Activated CD4-positive, CD25-positive, alpha-beta regulatory T cell treated with anti-CD3 and anti-CD28 coated beads, Interleukin-2, amount 50 U/mL, for 72 hours (primary cell): ENCODE results near the gene GSTM3.
A peak's percentile ranks its signal among the peaks of the same experiment; 100 is the strongest.
"Not testable (repeated sequence)": the region's sequence is repeated elsewhere in the genome, so short reads cannot be mapped to it uniquely, and the experiment has no call there.

ENCODE experiments used
- DNase-seq: peaks from one replicate; pipeline ENCODE4 v3.0.0; 2021

The GSTM3 gene

DNA sequence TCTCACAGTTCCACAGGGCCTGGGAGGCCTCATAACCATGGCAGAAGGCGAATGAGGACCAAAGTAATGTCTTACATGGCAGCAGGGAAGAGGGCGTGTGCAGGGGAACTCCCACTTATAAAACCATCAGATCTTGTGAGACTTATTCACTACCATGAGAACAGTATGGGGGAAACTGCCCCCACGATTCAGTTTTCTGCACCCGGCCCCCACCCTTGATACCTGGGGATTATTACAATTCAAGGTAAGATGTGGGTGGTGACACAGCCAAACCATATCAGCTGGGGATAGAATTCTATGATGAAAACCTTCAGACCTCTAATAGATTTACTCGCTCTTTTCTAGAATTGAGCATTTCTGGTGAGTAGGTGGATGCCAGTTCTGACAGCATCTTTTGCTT is 46.4 kb downstream of the GSTM3 start:
- not testable (repeated sequence) for DNase-seq

DNA sequence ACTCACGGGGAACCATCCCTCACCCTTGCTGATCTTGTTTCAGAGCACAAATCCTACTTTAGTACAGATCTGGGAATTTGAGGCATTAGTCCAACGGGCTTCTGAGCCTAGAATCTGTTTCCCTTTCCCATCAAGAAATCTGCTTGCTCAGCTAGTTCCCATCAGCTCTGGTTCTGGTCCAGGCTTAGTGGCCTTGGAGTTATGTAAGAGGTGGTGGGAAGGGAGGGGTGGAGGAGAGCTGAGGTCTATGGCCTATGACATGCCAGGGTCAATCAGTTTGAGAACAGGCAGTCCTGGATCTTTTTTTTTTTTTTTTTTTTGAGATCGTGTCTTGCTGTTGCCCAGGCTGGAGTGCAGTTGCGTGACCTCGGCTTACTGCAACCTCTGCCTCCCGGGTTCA is 49.1 kb downstream of the GSTM3 start:
- DNase-seq = no peak

DNA sequence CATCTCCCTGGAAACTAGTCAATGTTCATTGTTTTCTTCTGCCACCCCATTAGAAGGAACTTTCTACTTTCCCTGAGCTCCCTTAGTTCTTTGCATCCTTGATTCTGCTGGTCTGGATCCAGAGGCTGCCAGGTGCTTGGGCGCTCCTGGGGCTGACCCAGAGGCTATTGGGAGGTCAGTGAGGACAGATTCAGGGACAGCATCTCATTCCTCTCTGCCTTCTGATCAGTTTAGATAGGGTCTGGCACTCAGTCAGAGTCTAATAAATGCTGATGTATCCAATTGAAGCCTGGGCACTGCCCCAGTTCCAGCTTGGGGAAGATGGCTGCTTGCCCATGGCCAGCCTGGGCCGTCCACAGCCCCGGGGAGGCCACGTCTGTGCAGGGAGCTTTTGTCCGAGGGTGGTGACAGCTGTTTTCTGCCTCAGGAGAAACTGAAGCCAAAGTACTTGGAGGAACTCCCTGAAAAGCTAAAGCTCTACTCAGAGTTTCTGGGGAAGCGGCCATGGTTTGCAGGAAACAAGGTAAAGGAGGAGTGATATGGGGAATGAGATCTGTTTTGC is 50.9 kb downstream of the GSTM3 start:
- DNase-seq = no peak

DNA sequence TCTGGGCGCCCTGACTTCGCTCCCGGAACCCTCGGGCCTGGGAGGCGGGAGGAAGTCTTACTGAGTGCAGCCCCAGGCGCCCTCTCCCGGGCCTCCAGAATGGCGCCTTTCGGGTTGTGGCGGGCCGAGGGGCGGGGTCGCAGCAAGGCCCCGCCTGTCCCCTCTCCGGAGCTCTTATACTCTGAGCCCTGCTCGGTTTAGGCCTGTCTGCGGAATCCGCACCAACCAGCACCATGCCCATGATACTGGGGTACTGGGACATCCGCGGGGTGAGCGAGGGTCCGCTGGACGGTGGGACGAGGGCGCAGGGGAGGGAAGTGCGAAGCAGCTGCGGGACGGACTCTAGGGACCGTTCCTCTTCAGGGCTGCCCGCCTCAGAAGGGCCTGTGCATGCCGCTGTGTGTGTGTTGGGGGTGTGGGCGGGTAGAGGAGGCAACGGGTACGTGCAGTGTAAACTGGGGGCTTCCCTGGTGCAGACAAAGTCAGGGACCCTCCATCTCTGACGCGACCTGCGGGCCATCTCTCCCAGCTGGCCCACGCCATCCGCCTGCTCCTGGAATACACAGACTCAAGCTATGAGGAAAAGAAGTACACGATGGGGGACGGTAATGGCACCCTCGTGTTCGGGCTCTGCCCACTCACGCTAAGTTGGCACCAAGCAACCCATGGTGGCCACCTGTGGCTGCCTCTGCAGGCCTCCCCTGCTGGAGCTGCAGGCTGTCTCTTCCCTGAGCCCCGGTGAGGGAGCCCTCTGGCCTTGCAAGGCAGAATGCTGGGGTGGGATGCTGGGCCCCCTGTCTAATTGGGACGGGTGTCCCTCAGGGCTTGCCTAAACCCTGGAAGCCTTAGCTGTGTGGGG is 53.0 kb downstream of the GSTM3 start, which contains the start of gene GSTM1:
Gene GSTM1, plus strand, starts transcription at position 177 of the 859 bp plus-strand sequence. Its CDS starts 57 bp downstream, at position 234.
- peak; percentile 72 for DNase-seq

DNA sequence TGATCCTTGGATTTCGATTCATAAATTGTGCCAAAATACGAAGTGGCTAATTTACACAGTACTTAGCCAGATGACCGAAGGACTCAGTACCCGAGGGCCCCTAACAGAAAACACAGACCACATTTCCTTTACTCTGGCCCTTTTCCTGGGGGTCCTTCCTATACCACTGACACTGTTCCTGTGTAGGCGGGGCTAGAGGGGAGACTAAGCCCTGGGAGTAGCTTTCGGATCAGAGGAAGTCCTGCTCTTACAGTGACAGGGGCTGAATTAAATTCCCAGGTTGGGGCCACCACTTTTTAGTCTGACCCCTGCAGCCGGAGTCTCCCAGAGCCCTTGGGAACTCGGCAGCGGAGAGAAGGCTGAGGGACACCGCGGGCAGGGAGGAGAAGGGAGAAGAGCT is 53.7 kb downstream of the GSTM3 start:
- DNase-seq = not testable (repeated sequence)

DNA sequence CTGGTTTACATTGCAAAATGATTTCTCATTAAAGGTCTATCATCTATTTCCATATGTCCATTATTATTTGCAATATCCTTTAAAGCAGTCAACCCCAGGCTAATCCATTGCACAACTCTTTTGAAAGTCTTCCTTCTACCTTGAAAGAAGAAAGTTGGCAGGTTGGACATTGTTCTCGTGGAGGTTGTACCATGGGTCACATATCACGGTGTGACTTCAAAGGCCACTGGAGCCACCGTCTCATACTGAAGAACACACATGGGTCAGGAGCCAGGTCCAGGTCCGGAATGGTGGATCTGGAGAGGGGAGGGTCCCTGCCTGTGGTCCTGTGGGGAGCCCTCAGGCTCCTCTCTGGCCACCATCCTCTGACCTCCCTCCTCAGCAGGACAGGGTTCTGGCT is 54.9 kb downstream of the GSTM3 start:
- DNase-seq = not testable (repeated sequence)

DNA sequence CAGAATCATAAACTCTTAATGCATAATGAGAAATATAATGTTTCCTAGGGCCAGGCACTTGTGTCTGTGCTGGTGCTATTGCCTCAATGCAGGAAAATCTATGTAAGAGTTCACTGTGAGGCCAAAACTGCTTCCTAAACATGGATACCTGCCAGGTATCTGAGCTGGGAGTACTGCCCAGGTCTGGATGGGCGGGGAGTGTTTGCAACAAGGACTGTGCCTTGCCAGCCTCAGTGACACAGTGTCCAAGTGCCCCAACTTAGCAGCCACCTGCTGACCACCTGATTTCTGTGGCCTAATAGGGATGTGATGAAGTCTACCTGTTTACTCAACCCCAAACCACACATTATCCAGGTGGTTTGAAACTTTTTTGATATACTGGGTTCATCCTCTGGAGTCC is 55.4 kb downstream of the GSTM3 start:
- DNase-seq = not testable (repeated sequence)

DNA sequence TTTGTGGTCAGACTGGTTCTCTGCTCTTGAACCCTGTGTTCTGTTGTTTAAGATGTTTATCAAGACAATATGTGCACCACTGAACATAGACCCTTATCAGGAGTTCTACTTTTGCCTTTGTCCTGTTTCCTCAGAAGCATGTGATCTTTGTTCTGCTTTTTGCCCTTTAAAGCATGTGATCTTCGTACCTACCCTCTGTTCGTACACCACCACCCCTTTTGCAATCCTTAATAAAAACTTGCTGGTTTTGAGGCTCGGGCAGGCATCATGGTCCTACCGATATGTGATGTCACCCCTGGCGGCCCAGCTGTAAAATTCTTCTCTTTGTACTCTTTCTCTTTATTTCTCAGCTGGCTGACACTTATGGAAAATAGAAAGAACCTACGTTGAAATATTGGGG is 56.1 kb downstream of the GSTM3 start:
- not testable (repeated sequence) for DNase-seq
